SU-DHL-6 (cell line): ENCODE results near the gene MYL4.

Experiments
- H2AFZ ChIP-seq: fragments of 200-600 bp; sonication (generic); 2 replicates; pipeline ENCODE4 v1.6.1; 2014; ENCODE audit warnings: low read depth, mild to moderate bottlenecking, moderate library complexity, mixed read lengths, antibody characterized with exemption, low read length; ENCODE audit not compliant: severe bottlenecking
- H3F3A ChIP-seq: fragments of 200-600 bp; shearing (Covaris generic); 2 replicates; pipeline ENCODE4 v1.6.0; 2016; ENCODE audit warnings: antibody characterized with exemption, mild to moderate bottlenecking; ENCODE audit not compliant: insufficient read depth
- H3K27ac ChIP-seq: fragments of 200-600 bp; sonication (generic); 2 replicates; pipeline ENCODE4 v1.5.1; 2016; ENCODE audit warnings: low read depth, mild to moderate bottlenecking, low read length, moderate library complexity, mixed read lengths
- H3K27me3 ChIP-seq: fragments of 200-600 bp; sonication (generic), shearing (Covaris generic); 2 replicates; pipeline ENCODE4 v1.6.0; 2014; ENCODE audit warnings: mild to moderate bottlenecking, low read length
- H3K36me3 ChIP-seq: fragments of 200-600 bp; sonication (generic); 2 replicates; pipeline ENCODE4 v1.6.1; 2014; ENCODE audit warnings: mild to moderate bottlenecking, low read length, mixed read lengths
- H3K4me2 ChIP-seq: fragments of 300-600, 200-600 bp; shearing (Covaris generic), sonication (generic); 2 replicates; pipeline ENCODE4 v1.6.0; 2014; ENCODE audit warnings: low read length, low read depth, mild to moderate bottlenecking; ENCODE audit not compliant: poor library complexity, severe bottlenecking
- H3K4me3 ChIP-seq: fragments of 200-600 bp; sonication (generic); 2 replicates; pipeline ENCODE4 v1.5.1; 2014; ENCODE audit warnings: antibody characterized with exemption, low read length, mild to moderate bottlenecking, mixed read lengths; ENCODE audit not compliant: insufficient read depth, poor library complexity, severe bottlenecking
- H3K79me2 ChIP-seq: fragments of 200-600 bp; sonication (generic); 2 replicates; pipeline ENCODE4 v1.6.1; 2014; ENCODE audit warnings: mild to moderate bottlenecking, low read length, moderate library complexity; ENCODE audit not compliant: insufficient read depth
- H3K9ac ChIP-seq: fragments of 200-600 bp; sonication (generic); 2 replicates; pipeline ENCODE4 v1.7.0; 2014; ENCODE audit warnings: mild to moderate bottlenecking, low read length
- H3K9me2 ChIP-seq: fragments of 200-600 bp; sonication (generic); replicated peaks from 2 replicates; pipeline ENCODE4 v1.6.1; 2014; ENCODE audit warnings: low read length; ENCODE audit not compliant: insufficient read depth
- H3K9me3 ChIP-seq: fragments of 200-600 bp; sonication (generic); 2 replicates; pipeline ENCODE4 v1.6.1; 2014; ENCODE audit warnings: low read length, mixed read lengths; ENCODE audit not compliant: insufficient read depth
- H4K20me1 ChIP-seq: fragments of 200-600 bp; sonication (generic); 2 replicates; pipeline ENCODE4 v1.6.1; 2014; ENCODE audit warnings: low read depth, mild to moderate bottlenecking, antibody characterized with exemption, low read length, moderate library complexity, mixed read lengths
- EZH2phosphoT487 ChIP-seq: fragments of 200-600 bp; sonication (generic), shearing (Covaris generic); conservative IDR thresholded peaks from 2 replicates; pipeline ENCODE4 v1.6.1; 2018; ENCODE audit warnings: mild to moderate bottlenecking, antibody characterized with exemption, low read length, moderate library complexity, mixed read lengths
- TF ChIP-seq, protein P1 (sequence below): fragments of 200-600 bp; sonication (generic); IDR thresholded peaks from one replicate; pipeline ENCODE4 v1.5.1; 2017; ENCODE audit warnings: antibody characterized with exemption, mild to moderate bottlenecking, low read length, moderate library complexity; ENCODE audit not compliant: insufficient read depth, poor library complexity, severe bottlenecking

MYL4 gene

GRCh38 chr17:47224966-47225365, 15.8 kb downstream of the MYL4 start:
- Histone ChIP-seq H3K36me3 (no peaks in the 10 kb centered on the region), H3K79me2 (no peaks in the 10 kb centered on the region), H3K27me3 (no peaks in the 10 kb centered on the region), H3F3A (no peaks in the 10 kb centered on the region), H3K4me3 (no peak overlapping the region), H3K9me3 (no peaks in the 10 kb centered on the region), H3K4me2 (no peak overlapping the region), H3K9me2 (no peaks in the 10 kb centered on the region), H4K20me1 (no peaks in the 10 kb centered on the region), H2AFZ (no peak overlapping the region), H3K9ac (no peak overlapping the region), H3K27ac (no peak overlapping the region)
- TF ChIP-seq, protein P1, sequence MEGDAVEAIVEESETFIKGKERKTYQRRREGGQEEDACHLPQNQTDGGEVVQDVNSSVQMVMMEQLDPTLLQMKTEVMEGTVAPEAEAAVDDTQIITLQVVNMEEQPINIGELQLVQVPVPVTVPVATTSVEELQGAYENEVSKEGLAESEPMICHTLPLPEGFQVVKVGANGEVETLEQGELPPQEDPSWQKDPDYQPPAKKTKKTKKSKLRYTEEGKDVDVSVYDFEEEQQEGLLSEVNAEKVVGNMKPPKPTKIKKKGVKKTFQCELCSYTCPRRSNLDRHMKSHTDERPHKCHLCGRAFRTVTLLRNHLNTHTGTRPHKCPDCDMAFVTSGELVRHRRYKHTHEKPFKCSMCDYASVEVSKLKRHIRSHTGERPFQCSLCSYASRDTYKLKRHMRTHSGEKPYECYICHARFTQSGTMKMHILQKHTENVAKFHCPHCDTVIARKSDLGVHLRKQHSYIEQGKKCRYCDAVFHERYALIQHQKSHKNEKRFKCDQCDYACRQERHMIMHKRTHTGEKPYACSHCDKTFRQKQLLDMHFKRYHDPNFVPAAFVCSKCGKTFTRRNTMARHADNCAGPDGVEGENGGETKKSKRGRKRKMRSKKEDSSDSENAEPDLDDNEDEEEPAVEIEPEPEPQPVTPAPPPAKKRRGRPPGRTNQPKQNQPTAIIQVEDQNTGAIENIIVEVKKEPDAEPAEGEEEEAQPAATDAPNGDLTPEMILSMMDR: no peak
- no peak for TF ChIP-seq EZH2phosphoT487

DNA sequence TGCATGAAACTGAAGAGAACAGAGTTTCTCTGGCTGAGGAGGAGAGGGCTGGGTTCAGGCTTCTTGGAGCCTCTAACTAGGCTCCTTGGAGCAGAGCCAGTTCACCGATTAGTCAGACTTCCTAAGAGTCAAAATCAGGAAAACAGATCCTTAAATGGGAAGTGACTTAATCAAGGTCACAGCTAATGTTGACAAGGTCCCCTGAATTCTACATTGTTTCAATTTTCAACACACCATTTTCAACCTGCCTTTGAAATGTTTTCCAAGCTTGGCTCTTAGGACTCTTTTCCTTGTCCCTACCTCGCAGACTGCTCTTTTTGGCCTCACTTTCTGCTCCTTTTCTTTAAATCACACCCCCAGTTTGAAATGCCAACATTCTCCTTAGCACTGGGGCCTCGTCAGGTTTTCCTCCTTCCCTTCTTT, 16.3 kb downstream of the MYL4 start:
- Histone ChIP-seq H2AFZ (no peak overlapping the region), H3K27me3 (no peaks in the 10 kb centered on the region), H3K9me3 (no peaks in the 10 kb centered on the region), H3K9ac (no peak overlapping the region), H3K27ac (no peak overlapping the region), H3F3A (no peaks in the 10 kb centered on the region), H4K20me1 (no peaks in the 10 kb centered on the region), H3K9me2 (no peaks in the 10 kb centered on the region), H3K79me2 (no peaks in the 10 kb centered on the region), H3K4me2 (no peak overlapping the region), H3K4me3 (no peak overlapping the region), H3K36me3 (no peaks in the 10 kb centered on the region)
- TF ChIP-seq, protein P1: no peak
- no peak for TF ChIP-seq EZH2phosphoT487

DNA sequence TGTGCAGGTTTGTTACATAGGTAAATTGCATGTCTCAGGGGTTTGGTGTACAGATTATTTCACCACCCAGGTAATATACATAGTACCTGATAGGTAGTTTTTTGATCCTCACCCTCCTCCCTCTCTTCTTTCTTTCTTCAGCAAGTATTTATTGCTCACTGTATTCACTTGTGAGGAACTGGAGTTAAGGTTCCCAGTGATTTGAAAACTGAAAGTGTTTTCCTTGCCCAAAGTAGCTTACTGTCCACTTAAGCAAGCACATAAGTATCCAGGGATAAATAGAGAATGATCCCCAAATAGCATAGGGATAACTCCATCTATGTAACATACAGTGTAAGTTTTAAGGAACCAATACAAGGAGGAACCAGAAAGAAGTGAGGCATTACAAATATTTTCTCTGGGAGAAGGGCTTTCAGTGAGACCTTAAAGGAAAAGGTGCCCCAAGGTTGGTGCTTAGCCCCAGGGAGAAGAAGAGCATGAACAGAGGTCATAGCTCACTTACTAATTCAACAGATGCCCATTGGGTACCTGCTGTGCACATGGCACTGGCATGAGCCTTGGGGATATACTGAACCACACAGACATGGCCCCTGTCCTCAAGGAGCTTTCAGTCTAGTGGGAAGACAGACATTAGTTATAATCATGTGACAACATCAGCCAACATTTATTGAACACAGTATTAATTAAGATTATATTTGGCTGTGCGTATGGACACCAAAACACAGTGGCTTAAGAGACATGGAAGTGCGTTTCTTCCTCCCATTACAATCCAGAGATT, 17.0 kb downstream of the MYL4 start:
- H3K4me2 ChIP-seq: no peak overlapping the region
- no peak overlapping the region for H3K4me3 ChIP-seq
- H3K9me3 ChIP-seq: no peaks in the 10 kb centered on the region
- H4K20me1 ChIP-seq: no peaks in the 10 kb centered on the region
- no peaks in the 10 kb centered on the region for H3K9me2 ChIP-seq
- H3K36me3 ChIP-seq: no peaks in the 10 kb centered on the region
- TF ChIP-seq, protein P1: no peak
- no peak for TF ChIP-seq EZH2phosphoT487
- H3F3A ChIP-seq: no peaks in the 10 kb centered on the region
- no peak overlapping the region for H2AFZ ChIP-seq
- H3K27ac ChIP-seq: no peak overlapping the region
- H3K27me3 ChIP-seq: no peaks in the 10 kb centered on the region
- H3K9ac ChIP-seq: no peak overlapping the region
- H3K79me2 ChIP-seq: no peaks in the 10 kb centered on the region
